ENCODE measurements around the gene NCAM1.

- TF ChIP-seq CTCF (conservative IDR thresholded peaks at IDR 0.05): no peak
- TF ChIP-seq ZFX (IDR thresholded peaks at IDR 0.05): no peak
These were observed 55.7 kb downstream of the NCAM1 start for GRCh38 chr11:113016905-113017304.
